ENCODE data around the gene BCOR.

- TF ChIP-seq, protein P1, sequence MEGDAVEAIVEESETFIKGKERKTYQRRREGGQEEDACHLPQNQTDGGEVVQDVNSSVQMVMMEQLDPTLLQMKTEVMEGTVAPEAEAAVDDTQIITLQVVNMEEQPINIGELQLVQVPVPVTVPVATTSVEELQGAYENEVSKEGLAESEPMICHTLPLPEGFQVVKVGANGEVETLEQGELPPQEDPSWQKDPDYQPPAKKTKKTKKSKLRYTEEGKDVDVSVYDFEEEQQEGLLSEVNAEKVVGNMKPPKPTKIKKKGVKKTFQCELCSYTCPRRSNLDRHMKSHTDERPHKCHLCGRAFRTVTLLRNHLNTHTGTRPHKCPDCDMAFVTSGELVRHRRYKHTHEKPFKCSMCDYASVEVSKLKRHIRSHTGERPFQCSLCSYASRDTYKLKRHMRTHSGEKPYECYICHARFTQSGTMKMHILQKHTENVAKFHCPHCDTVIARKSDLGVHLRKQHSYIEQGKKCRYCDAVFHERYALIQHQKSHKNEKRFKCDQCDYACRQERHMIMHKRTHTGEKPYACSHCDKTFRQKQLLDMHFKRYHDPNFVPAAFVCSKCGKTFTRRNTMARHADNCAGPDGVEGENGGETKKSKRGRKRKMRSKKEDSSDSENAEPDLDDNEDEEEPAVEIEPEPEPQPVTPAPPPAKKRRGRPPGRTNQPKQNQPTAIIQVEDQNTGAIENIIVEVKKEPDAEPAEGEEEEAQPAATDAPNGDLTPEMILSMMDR (conservative IDR thresholded peaks at IDR 0.05; ENCODE audit: low read depth, low read length) = no peak
- TF ChIP-seq EZH2 (IDR thresholded peaks at IDR 0.05; ENCODE audit: low read length, unreplicated experiment) (no peak), EZH2phosphoT487 (IDR thresholded peaks at IDR 0.05; ENCODE audit: borderline replicate concordance, low read length) (no peak)
Observed at GRCh38 chrX:40091691-40092421, 5.9 kb downstream of the BCOR start.
